HL-60 (cell line): ENCODE results near the gene SRPK2.

Experiments used
- DNase-seq, 2 experiments: peaks; one replicate each; pipeline ENCODE4 v3.0.0-alpha.2; 2010 to 2020; ENCODE audit warnings: low read depth in 1 of 2, low spot score in 1 of 2
- H3K27ac ChIP-seq: fragments of 250-450 bp; sonication (Bioruptor Pico); replicated peaks from 2 replicates; pipeline ENCODE4 v1.5.1; 2020; ENCODE audit warnings: mild to moderate bottlenecking, moderate library complexity
- H3K27me3 ChIP-seq: fragments of 250-450 bp; sonication (Bioruptor Pico); 2 replicates; pipeline ENCODE4 v1.5.1; 2021; ENCODE audit warnings: mild to moderate bottlenecking, moderate library complexity; ENCODE audit not compliant: insufficient read depth, poor library complexity, severe bottlenecking
- H3K4me3 ChIP-seq: replicated peaks from 2 replicates; pipeline ENCODE4 v1.5.1; 2011; ENCODE audit warnings: mild to moderate bottlenecking, control low read depth, low read length; ENCODE audit not compliant: insufficient read depth
- CTCF ChIP-seq: IDR thresholded peaks from one replicate; pipeline ENCODE4 v1.5.1; 2011; ENCODE audit warnings: low read length, control low read depth, inconsistent platforms; ENCODE audit not compliant: insufficient read depth
- GABPA ChIP-seq: IDR thresholded peaks from 2 replicates; pipeline ENCODE4 v1.6.1; 2012; ENCODE audit warnings: low read depth
- POLR2AphosphoS5 ChIP-seq: IDR thresholded peaks from 2 replicates; pipeline ENCODE4 v1.6.1; 2012; ENCODE audit warnings: low read depth
- REST ChIP-seq: IDR thresholded peaks from 2 replicates; pipeline ENCODE4 v1.6.1; 2012; ENCODE audit warnings: low read depth; ENCODE audit not compliant: insufficient replicate concordance
- SPI1 ChIP-seq: IDR thresholded peaks from 2 replicates; pipeline ENCODE4 v1.6.1; 2012; ENCODE audit warnings: low read depth, mild to moderate bottlenecking, borderline replicate concordance

The SRPK2 gene

GRCh38 chr7:105281966-105282365 is 106.8 kb downstream of the SRPK2 start:
- H3K27me3 ChIP-seq: no peaks in the 10 kb centered on the region
- no peak for DNase-seq
- no peak overlapping the region for H3K4me3 ChIP-seq
- TF ChIP-seq POLR2AphosphoS5: no peak
- TF ChIP-seq REST: no peak
- no peak for TF ChIP-seq SPI1
- no peak for TF ChIP-seq GABPA
- TF ChIP-seq CTCF: no peak
- H3K27ac ChIP-seq: no peak overlapping the region

GRCh38 chr7:105279688-105280007 is 109.1 kb downstream of the SRPK2 start:
- Histone ChIP-seq H3K4me3 (no peak overlapping the region), H3K27me3 (no peaks in the 10 kb centered on the region), H3K27ac (no peak overlapping the region)
- no peak for DNase-seq
- no peak for TF ChIP-seq REST
- TF ChIP-seq GABPA: no peak
- TF ChIP-seq CTCF: no peak
- TF ChIP-seq SPI1: no peak
- no peak for TF ChIP-seq POLR2AphosphoS5

GRCh38 chr7:105278973-105279687 is 109.6 kb downstream of the SRPK2 start:
- Histone ChIP-seq H3K27me3 (no peaks in the 10 kb centered on the region), H3K27ac (no peak overlapping the region), H3K4me3 (no peak overlapping the region)
- TF ChIP-seq GABPA: no peak
- no peak for TF ChIP-seq CTCF
- TF ChIP-seq REST: no peak
- TF ChIP-seq POLR2AphosphoS5: no peak
- TF ChIP-seq SPI1: no peak
- no peak for DNase-seq
